ENCODE measurements around the gene SEC11C. TPM values are rescaled to one million over a fixed set of nuclear protein-coding genes. Genes with fewer than 3 reads are reported as not detected.

SEC11C gene
- total and polyA plus RNA-seq, 5 donors: 19.3 to 36.8 (median 29.1) TPM

DNA sequence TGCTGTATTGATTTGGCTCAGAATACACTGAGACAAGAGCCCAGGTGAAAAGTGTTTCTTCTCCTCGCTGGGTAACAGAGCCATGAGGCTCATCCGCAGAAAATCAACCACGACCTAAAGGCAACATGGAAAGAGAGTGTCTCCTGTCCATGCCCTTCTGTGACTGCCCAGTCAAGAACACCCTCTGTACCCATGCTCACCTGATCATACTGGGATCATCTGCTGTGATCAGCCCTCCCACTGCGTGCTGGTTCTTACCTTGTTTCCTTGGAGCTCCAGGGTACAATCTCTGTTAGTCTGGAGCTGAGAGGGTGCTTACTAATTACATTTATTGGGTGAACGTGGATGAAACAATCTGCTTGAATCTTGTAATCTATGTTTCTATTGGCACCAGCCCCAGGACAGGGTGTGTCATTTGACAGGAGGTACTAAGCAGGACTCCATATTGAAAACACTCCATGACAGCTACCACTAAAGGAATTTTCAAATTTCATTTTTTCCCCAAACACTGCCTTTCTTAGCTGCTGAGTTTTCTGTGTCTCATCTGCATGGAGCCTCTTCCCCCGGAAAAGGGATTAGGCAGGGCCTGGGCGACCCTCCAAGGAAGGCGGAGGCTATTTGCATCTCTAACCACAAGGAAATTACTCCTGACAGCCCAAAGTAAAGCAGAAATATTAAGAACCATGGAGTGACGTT, 40.6 kb downstream of the SEC11C start:
- WGBS: 50% methylated on average over 9 of the region's 9 CpGs
- no peak overlapping the region for H3K4me3 ChIP-seq (ENCODE audit: low read length)
- no peak for ATAC-seq
- no peaks in the 10 kb centered on the region for H3K4me1 ChIP-seq (ENCODE audit: control insufficient read depth, insufficient read depth, low read length)
- no peaks in the 10 kb centered on the region for H3K27me3 ChIP-seq (ENCODE audit: control insufficient read depth, insufficient read depth)
- no peak overlapping the region for H3K27ac ChIP-seq (ENCODE audit: low read length)
- DNase-seq: no peak
- intact Hi-C loops (cut with DNase I): no loop called here
- H3K9me3 ChIP-seq (ENCODE audit: control insufficient read depth, low read length): no peaks in the 10 kb centered on the region

DNA sequence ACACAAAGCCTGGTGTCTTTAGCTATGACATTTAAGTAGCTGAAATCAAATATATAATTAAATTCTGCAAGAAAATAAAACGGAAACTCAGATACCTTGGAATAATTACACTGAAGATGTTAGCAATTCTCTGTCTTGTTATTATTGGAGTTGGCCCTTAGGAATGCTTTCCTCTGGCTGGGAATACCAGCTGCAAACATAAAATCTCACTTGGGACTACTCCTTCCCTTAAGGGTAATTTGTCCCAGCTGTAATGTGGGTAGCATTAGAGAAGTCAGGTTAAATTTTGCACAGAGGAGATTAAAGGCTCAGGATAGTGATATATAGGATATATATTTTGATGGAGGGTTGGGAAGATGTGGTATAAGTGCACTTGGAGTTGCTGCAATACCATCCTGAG, 43.0 kb downstream of the SEC11C start:
- intact Hi-C loops (cut with DNase I): no loop called here
- H3K27me3 ChIP-seq (ENCODE audit: control insufficient read depth, insufficient read depth): no peaks in the 10 kb centered on the region
- no peaks in the 10 kb centered on the region for H3K9me3 ChIP-seq (ENCODE audit: control insufficient read depth, low read length)
- DNase-seq (no peak), ATAC-seq (no peak)
- no peak overlapping the region for H3K27ac ChIP-seq (ENCODE audit: low read length)
- 86% methylated on average over 1 of the region's 1 CpG for WGBS
- no peaks in the 10 kb centered on the region for H3K4me1 ChIP-seq (ENCODE audit: control insufficient read depth, insufficient read depth, low read length)
- no peak overlapping the region for H3K4me3 ChIP-seq (ENCODE audit: low read length)

DNA sequence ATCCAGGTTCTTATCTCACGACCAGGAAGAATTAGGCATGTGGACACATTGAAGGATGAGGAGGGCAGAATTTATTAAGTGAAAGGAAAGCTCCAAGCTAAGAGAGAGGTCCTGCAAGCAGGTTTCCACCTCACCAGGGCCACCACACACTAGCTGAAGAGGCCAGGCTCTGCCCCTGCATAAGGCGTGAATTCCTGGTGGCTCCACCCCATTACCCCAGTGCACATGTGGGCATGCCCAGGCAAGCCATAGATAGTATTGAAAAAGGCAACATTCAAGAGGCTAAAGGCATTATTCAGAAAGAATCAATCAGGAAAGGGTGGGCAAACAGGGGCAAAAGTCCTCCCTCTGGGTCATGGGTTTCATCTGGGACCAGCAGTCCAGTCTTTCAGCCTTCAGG, 49.3 kb downstream of the SEC11C start:
- intact Hi-C loops (cut with DNase I): no loop called here
- no peak overlapping the region for H3K27ac ChIP-seq (ENCODE audit: low read length)
- no peaks in the 10 kb centered on the region for H3K4me1 ChIP-seq (ENCODE audit: control insufficient read depth, insufficient read depth, low read length)
- ATAC-seq: no peak
- no peaks in the 10 kb centered on the region for H3K27me3 ChIP-seq (ENCODE audit: control insufficient read depth, insufficient read depth)
- no peak for DNase-seq
- H3K4me3 ChIP-seq (ENCODE audit: low read length): no peak overlapping the region
- no peaks in the 10 kb centered on the region for H3K9me3 ChIP-seq (ENCODE audit: control insufficient read depth, low read length)
- WGBS: 74% methylated on average over 2 of the region's 2 CpGs

- no peaks in the 10 kb centered on the region for H3K4me1 ChIP-seq (ENCODE audit: control insufficient read depth, insufficient read depth, low read length)
- H3K9me3 ChIP-seq (ENCODE audit: control insufficient read depth, low read length): no peaks in the 10 kb centered on the region
- WGBS: 75% methylated on average over 1 of the region's 1 CpG
- H3K27me3 ChIP-seq (ENCODE audit: control insufficient read depth, insufficient read depth): no peaks in the 10 kb centered on the region
- no peak overlapping the region for H3K4me3 ChIP-seq (ENCODE audit: low read length)
- no peak overlapping the region for H3K27ac ChIP-seq (ENCODE audit: low read length)
- no peak for DNase-seq
- no peak for ATAC-seq
- intact Hi-C loops (cut with DNase I): no loop called here
Observed at GRCh38 chr18:59189746-59190145, 50.1 kb downstream of the SEC11C start.

- ATAC-seq: no peak
- H3K27ac ChIP-seq (ENCODE audit: low read length): no peak overlapping the region
- no peaks in the 10 kb centered on the region for H3K4me1 ChIP-seq (ENCODE audit: control insufficient read depth, insufficient read depth, low read length)
- H3K9me3 ChIP-seq (ENCODE audit: control insufficient read depth, low read length): no peaks in the 10 kb centered on the region
- no peak overlapping the region for H3K4me3 ChIP-seq (ENCODE audit: low read length)
- DNase-seq: no peak
- intact Hi-C loops (cut with DNase I): no loop called here
- WGBS: 72% methylated on average over 4 of the region's 4 CpGs
- no peaks in the 10 kb centered on the region for H3K27me3 ChIP-seq (ENCODE audit: control insufficient read depth, insufficient read depth)
Observed at GRCh38 chr18:59196161-59196725, 56.6 kb downstream of the SEC11C start.

- Histone ChIP-seq H3K4me3 (ENCODE audit: low read length) (no peak overlapping the region), H3K9me3 (ENCODE audit: control insufficient read depth, low read length) (no peaks in the 10 kb centered on the region), H3K4me1 (ENCODE audit: control insufficient read depth, insufficient read depth, low read length) (no peaks in the 10 kb centered on the region), H3K27me3 (ENCODE audit: control insufficient read depth, insufficient read depth) (no peaks in the 10 kb centered on the region), H3K27ac (ENCODE audit: low read length) (no peak overlapping the region)
- WGBS: 58% methylated on average over 2 of the region's 2 CpGs
- DNase-seq (no peak), ATAC-seq (no peak)
- intact Hi-C loops (cut with DNase I): no loop called here
Observed at GRCh38 chr18:59197636-59198035, 58.0 kb downstream of the SEC11C start.

DNA sequence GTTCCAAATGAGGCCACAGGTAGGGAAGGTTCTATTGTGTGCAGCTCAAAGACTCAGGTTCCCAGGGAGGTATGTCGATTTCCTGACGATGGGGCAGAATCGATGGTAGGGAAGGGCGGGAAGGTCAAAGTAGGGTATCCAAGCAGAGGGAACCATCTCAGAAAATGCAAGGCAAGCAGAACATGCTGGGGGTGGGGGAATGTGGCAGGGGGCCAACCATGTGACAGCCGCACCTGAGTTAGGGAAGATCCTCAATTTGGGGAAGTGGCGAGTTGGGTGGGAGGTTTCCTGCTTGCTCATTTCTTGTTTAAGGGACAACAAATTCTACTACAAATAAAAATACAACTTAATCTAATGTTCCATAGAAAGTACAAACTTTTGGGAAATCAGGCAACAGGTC, 58.5 kb downstream of the SEC11C start:
- H3K27ac ChIP-seq (ENCODE audit: low read length): no peak overlapping the region
- no peaks in the 10 kb centered on the region for H3K4me1 ChIP-seq (ENCODE audit: control insufficient read depth, insufficient read depth, low read length)
- no peak overlapping the region for H3K4me3 ChIP-seq (ENCODE audit: low read length)
- DNase-seq (no peak), ATAC-seq (no peak)
- 88% methylated on average over 6 of the region's 6 CpGs for WGBS
- H3K9me3 ChIP-seq (ENCODE audit: control insufficient read depth, low read length): no peaks in the 10 kb centered on the region
- H3K27me3 ChIP-seq (ENCODE audit: control insufficient read depth, insufficient read depth): no peaks in the 10 kb centered on the region
- intact Hi-C loops (cut with DNase I): no loop called here

- H3K27me3 ChIP-seq (ENCODE audit: control insufficient read depth, insufficient read depth): no peaks in the 10 kb centered on the region
- intact Hi-C loops (cut with DNase I): no loop called here
- H3K9me3 ChIP-seq (ENCODE audit: control insufficient read depth, low read length): no peaks in the 10 kb centered on the region
- no peak for DNase-seq
- ATAC-seq: no peak
- WGBS: 67% methylated on average over 3 of the region's 3 CpGs
- H3K27ac ChIP-seq (ENCODE audit: low read length): no peak overlapping the region
- no peaks in the 10 kb centered on the region for H3K4me1 ChIP-seq (ENCODE audit: control insufficient read depth, insufficient read depth, low read length)
- no peak overlapping the region for H3K4me3 ChIP-seq (ENCODE audit: low read length)
Observed at GRCh38 chr18:59200787-59201186, 61.1 kb downstream of the SEC11C start.

DNA sequence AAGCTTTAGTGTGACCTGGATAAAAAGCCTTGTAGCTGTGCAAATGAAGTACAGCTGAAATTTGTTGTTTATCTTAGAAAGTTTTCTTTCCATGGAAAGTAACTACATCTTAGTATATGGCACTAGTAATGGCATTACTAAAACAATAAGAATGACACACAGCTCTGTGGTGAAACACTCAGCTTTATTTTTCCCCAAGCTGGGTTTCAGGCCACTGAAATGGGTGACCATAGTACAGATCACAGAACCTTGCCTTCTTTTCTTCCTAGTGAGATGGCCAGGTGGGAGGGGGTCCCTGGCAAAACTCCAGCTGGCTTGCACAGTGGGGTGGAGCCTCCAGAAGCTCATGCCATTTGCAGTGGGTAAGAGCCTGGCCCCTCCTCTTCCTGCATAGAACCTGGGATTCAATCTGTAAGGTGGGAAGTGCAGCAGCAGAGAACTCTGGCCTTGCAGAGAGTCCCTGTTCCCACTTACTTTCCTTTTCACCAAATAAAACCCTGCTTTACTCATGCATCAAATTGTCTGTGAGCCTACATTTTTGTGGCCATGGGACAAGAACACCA, 62.7 kb downstream of the SEC11C start:
- intact Hi-C loops (cut with DNase I): no loop called here
- no peak overlapping the region for H3K4me3 ChIP-seq (ENCODE audit: low read length)
- no peaks in the 10 kb centered on the region for H3K27me3 ChIP-seq (ENCODE audit: control insufficient read depth, insufficient read depth)
- H3K27ac ChIP-seq (ENCODE audit: low read length): no peak overlapping the region
- no peaks in the 10 kb centered on the region for H3K4me1 ChIP-seq (ENCODE audit: control insufficient read depth, insufficient read depth, low read length)
- no peaks in the 10 kb centered on the region for H3K9me3 ChIP-seq (ENCODE audit: control insufficient read depth, low read length)
- DNase-seq (no peak), ATAC-seq (no peak)

GRCh38 chr18:59207506-59207905, 67.8 kb downstream of the SEC11C start:
- ATAC-seq: no peak
- intact Hi-C loops (cut with DNase I): no loop called here
- no peaks in the 10 kb centered on the region for H3K9me3 ChIP-seq (ENCODE audit: control insufficient read depth, low read length)
- H3K27me3 ChIP-seq (ENCODE audit: control insufficient read depth, insufficient read depth): no peaks in the 10 kb centered on the region
- DNase-seq: no peak
- H3K4me1 ChIP-seq (ENCODE audit: control insufficient read depth, insufficient read depth, low read length): no peaks in the 10 kb centered on the region
- WGBS: 58% methylated on average over 6 of the region's 6 CpGs
- no peak overlapping the region for H3K27ac ChIP-seq (ENCODE audit: low read length)
- no peak overlapping the region for H3K4me3 ChIP-seq (ENCODE audit: low read length)
